DND-41 (cell line): ENCODE data around the gene CRYM.

Experiments
- EZH2 ChIP-seq: IDR thresholded peaks from 3 replicates; pipeline ENCODE4 v1.6.1; 2012; ENCODE audit warnings: borderline replicate concordance, low read depth, mild to moderate bottlenecking, moderate library complexity, low read length, inconsistent platforms; ENCODE audit not compliant: severe bottlenecking
- TF ChIP-seq, protein P1 (sequence below): IDR thresholded peaks from 2 replicates; pipeline ENCODE4 v1.5.1; 2012; ENCODE audit warnings: borderline replicate concordance, low read length, moderate library complexity, mild to moderate bottlenecking; ENCODE audit not compliant: poor library complexity, severe bottlenecking; ENCODE audit errors: extremely low read depth

DNA sequence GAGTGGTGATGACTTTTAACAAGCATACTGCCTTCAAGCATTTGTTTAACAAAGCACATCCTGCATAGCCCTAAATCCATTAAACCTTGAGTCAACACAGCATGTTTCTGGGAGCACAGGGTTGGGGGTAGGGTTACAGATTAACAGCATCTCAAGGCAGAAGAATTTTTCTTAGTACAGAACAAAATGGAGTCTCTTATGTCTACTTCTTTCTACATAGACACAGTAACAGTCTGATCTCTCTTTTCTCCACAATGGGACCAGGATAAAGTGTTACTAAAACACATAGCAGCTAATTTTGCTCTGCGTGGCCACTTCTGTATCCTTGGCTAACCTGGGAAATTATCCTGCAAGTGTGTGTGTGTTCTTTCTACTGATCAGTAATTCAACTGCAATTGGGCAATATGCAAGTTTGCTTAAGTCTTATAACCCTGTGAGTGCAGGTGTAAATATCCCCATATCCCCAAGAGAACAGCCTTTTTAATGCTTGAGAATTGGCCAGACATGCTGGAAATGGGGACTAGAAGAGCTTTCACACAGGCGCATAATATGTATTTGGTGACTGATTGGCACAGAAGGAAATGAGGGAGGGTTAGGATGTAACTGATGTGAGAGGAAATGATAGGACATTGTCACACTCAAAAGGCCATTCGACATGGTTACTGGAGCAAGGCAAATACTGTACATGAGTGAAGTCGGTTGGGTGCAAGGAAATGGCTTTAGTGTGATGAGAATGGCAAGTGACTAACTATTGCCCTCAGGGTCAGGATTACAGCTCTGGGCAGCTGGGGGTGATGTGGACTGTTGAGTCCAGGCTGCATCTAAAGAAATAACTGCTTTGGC, 55.4 kb downstream of the CRYM start:
- TF ChIP-seq, protein P1, sequence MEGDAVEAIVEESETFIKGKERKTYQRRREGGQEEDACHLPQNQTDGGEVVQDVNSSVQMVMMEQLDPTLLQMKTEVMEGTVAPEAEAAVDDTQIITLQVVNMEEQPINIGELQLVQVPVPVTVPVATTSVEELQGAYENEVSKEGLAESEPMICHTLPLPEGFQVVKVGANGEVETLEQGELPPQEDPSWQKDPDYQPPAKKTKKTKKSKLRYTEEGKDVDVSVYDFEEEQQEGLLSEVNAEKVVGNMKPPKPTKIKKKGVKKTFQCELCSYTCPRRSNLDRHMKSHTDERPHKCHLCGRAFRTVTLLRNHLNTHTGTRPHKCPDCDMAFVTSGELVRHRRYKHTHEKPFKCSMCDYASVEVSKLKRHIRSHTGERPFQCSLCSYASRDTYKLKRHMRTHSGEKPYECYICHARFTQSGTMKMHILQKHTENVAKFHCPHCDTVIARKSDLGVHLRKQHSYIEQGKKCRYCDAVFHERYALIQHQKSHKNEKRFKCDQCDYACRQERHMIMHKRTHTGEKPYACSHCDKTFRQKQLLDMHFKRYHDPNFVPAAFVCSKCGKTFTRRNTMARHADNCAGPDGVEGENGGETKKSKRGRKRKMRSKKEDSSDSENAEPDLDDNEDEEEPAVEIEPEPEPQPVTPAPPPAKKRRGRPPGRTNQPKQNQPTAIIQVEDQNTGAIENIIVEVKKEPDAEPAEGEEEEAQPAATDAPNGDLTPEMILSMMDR, result no peak
- no peak for TF ChIP-seq EZH2
